ENCODE results near the gene GPR151.

Gene GPR151

GRCh38 chr5:146499680-146500079 is 16.3 kb downstream of the GPR151 start:
- DNase-seq = no peak
- Histone ChIP-seq H3K4me3 (ENCODE audit: low read depth, low read length) (no peak overlapping the region), H3K36me3 (replicated peaks) (peaks cover 14% of the 10 kb centered on the region), H3K27ac (no peak overlapping the region), H3K27me3 (replicated peaks) (no peaks in the 10 kb centered on the region)
- in situ Hi-C loops (cut with HindIII; ENCODE audit: low pct_ligation_motif_present, low sequenced_read_pairs) = no loop called here
- TF ChIP-seq CTCF (IDR thresholded peaks at IDR 0.05; ENCODE audit: low read depth, low read length, missing control alignments) = no peak

DNA sequence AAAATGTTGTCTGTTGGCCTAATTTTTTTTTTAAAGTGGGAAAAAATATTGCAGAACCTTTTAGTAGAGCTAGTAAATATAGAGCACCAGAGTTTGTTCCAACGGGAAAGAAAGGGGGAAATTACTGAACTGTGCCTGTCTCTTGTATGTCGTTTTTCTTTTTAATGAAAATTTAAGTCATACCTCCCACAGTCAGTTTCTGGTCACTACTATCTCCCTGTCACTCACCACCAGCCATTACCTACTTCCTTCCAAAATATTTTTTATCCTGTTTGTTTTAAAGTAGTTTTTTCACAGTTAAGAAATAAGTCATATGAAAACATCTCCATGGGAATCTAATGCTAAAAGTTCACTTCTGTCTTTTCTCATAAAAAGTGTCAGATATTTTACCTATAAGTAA is 21.3 kb downstream of the GPR151 start:
- H3K27me3 ChIP-seq (replicated peaks) = no peaks in the 10 kb centered on the region
- DNase-seq = no peak
- in situ Hi-C loops (cut with HindIII; ENCODE audit: low pct_ligation_motif_present, low sequenced_read_pairs) = no loop called here
- H3K4me3 ChIP-seq (ENCODE audit: low read depth, low read length) = no peak overlapping the region
- no peak for TF ChIP-seq CTCF (IDR thresholded peaks at IDR 0.05; ENCODE audit: low read depth, low read length, missing control alignments)
- peaks cover 7% of the 10 kb centered on the region for H3K36me3 ChIP-seq (replicated peaks)
- no peak overlapping the region for H3K27ac ChIP-seq

DNA sequence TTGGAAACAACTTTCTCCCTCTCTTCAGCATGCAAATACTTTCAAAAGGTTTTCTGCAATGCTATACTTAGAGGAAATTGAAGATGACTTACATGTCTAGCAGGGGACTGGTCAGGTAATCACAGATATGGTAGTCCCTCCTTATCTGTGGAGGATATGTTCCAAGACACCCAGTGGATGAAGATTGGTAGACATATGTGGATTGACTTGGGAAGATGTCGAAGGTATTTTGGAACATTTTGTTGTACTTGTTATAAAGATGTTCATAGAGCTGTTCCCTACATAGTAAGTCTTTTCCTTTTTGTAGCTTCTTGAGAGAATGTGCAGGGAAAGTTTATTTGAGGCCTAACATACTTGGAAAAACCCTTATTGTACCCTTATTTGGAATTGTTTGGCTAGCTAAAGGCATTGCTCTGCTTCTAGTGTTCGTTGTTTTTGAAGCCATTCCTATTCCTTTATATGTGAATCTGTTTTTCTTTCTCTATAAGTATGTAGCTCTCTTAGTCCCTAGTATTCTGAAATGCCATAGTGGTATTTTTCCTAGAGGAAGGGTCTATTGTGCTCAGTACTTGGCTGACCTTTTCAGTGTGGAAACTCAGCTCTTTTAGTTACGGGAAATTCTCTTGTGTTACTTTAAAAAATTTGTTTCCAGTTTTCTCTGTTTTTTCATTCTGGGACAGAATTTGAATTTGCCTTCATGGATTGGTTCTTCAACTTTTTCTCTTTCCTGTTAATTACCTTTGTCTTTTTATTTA is 25.7 kb downstream of the GPR151 start:
- no peak for DNase-seq
- H3K36me3 ChIP-seq (replicated peaks) = peaks cover 20% of the 10 kb centered on the region
- in situ Hi-C loops (cut with HindIII; ENCODE audit: low pct_ligation_motif_present, low sequenced_read_pairs) = no loop called here
- H3K27me3 ChIP-seq (replicated peaks) = no peaks in the 10 kb centered on the region
- H3K27ac ChIP-seq = no peak overlapping the region
- no peak for TF ChIP-seq CTCF (IDR thresholded peaks at IDR 0.05; ENCODE audit: low read depth, low read length, missing control alignments)
- no peak overlapping the region for H3K4me3 ChIP-seq (ENCODE audit: low read depth, low read length)

DNA sequence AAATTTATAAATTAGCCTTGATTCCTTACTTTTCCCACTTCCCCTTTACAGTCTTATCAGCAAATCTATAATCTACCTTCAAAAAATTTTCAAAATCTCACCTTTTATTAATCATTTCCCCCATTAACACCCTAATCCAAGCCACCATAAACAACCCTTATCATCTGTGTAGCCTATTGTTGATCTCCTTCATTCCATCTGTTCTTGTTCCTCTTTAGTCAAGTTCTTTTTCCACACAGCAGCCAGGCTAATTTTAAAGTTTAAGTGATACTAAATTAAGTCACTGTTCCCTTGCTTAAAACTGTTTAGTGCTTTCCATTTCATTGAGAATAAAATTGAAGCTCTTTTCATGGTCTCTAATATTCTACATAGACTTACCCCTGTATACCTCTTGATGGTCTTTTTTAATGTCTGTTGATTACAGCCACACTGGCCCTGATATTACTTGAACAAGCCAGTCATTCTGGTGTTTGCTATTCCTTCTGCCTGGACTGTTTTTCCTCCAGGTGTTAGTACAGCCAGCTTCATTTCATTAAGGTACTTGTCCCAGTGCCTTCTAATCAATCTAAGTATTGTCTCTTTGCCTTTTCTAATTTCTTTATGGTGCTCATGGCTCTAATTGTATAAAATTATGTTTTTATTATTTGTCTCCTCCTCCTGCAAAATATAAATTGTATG is 31.1 kb downstream of the GPR151 start:
- in situ Hi-C loops (cut with HindIII; ENCODE audit: low pct_ligation_motif_present, low sequenced_read_pairs) = no loop called here
- no peak overlapping the region for H3K4me3 ChIP-seq (ENCODE audit: low read depth, low read length)
- H3K27ac ChIP-seq = no peak overlapping the region
- H3K27me3 ChIP-seq (replicated peaks) = no peaks in the 10 kb centered on the region
- DNase-seq = no peak
- peaks cover 38% of the 10 kb centered on the region for H3K36me3 ChIP-seq (replicated peaks)
- no peak for TF ChIP-seq CTCF (IDR thresholded peaks at IDR 0.05; ENCODE audit: low read depth, low read length, missing control alignments)

DNA sequence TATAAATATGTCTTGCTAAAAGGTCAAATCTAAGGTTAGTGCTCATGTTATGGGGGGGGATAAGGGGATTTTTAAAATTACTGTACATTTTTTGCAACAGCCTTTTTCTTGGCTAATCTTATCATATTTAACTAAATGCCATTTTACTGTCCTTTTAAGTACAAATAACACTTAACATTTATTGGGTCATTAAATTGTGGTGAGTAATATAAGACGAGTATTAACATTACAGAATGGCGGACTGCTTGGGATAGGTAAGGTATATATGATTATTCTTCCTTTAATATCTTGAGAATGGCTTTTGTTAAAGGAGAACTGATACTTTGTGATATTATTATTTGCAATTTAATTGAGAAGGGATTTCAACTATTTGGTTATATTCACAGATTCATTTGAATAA is 33.2 kb downstream of the GPR151 start:
- in situ Hi-C loops (cut with HindIII; ENCODE audit: low pct_ligation_motif_present, low sequenced_read_pairs) = no loop called here
- Histone ChIP-seq H3K27me3 (replicated peaks) (no peaks in the 10 kb centered on the region), H3K27ac (no peak overlapping the region), H3K36me3 (replicated peaks) (peaks cover 32% of the 10 kb centered on the region), H3K4me3 (ENCODE audit: low read depth, low read length) (no peak overlapping the region)
- TF ChIP-seq CTCF (IDR thresholded peaks at IDR 0.05; ENCODE audit: low read depth, low read length, missing control alignments) = no peak
- DNase-seq = no peak
